Vagina (tissue), 2 donors: ENCODE data around the gene TIGD3. TPM values are rescaled to one million over a fixed set of nuclear protein-coding genes. Genes with fewer than 3 reads are reported as not detected.

ENCODE experiments used
- DNase-seq, 2 donors: peaks; one replicate each; pipeline ENCODE4 v3.0.0-alpha.2; 2017; ENCODE audit errors: extremely low spot score in 2 of 2
- H3K27ac ChIP-seq: fragments of 200-600 bp; sonication (generic); one replicate; pipeline ENCODE4 v1.5.1; 2019
- H3K27me3 ChIP-seq: fragments of 200-600 bp; sonication (generic); one replicate; pipeline ENCODE4 v1.5.1; 2019
- H3K36me3 ChIP-seq, 2 donors: fragments of 200-600 bp; sonication (generic); one replicate each; pipeline ENCODE4 v1.5.1; 2017 to 2019
- H3K4me1 ChIP-seq: fragments of 200-600 bp; sonication (generic); one replicate; pipeline ENCODE4 v1.5.1; 2019
- H3K4me3 ChIP-seq, 2 donors: fragments of 200-600 bp; sonication (generic); 1 replicate in 1 of 2; 2 replicates in 1 of 2; pipeline ENCODE4 v1.5.1; 2016 to 2019
- H3K9me3 ChIP-seq: fragments of 200-600 bp; sonication (generic); one replicate; pipeline ENCODE4 v1.5.1; 2019
- CTCF ChIP-seq, 3 experiments: fragments of 450-650 bp in 2 of 3; fragments of 200-600 bp in 1 of 3; sonication (generic) in 1 of 3; IDR thresholded peaks; one replicate each; pipeline ENCODE4 v1.5.1; 2017 to 2019; ENCODE audit warnings: antibody characterized with exemption in 3 of 3, mild to moderate bottlenecking in 2 of 3, moderate library complexity in 2 of 3
- POLR2A ChIP-seq, 2 donors: fragments of 450-650 bp; IDR thresholded peaks; one replicate each; pipeline ENCODE4 v1.6.1; 2017; ENCODE audit warnings: antibody characterized with exemption in 2 of 2, mild to moderate bottlenecking in 2 of 2, moderate library complexity in 2 of 2
- POLR2AphosphoS5 ChIP-seq, 2 donors: sonication (generic); formaldehyde crosslinking; IDR thresholded peaks; one replicate each; pipeline ENCODE4 v1.9.0; 2017; ENCODE audit warnings: antibody characterized with exemption in 2 of 2, mild to moderate bottlenecking in 2 of 2, low read depth in 1 of 2; ENCODE audit not compliant: insufficient read depth in 1 of 2
- intact Hi-C: fragments of 100-400 bp; cut with DNase I; formaldehyde crosslinking; loops from one replicate; pipeline ENCODE4 v1.15.1; 2023
- total RNA-seq: library from RNA; depleted of rRNA; stranded (reverse); fragments of >200 nt; gene quantifications from one replicate; pipeline ENCODE4 v1.2.3, GENCODE V29; 2016

The TIGD3 gene
- total RNA-seq, 1 donor from 2014 or later: not detected

- DNase-seq: no peak
- H3K4me1 ChIP-seq: peaks cover 38% of the 10 kb centered on the region
- intact Hi-C loops: no loop called here
- no peak overlapping the region for H3K4me3 ChIP-seq
- no peak for TF ChIP-seq CTCF (IDR thresholded peaks at IDR 0.05)
- TF ChIP-seq POLR2AphosphoS5 (IDR thresholded peaks at IDR 0.05; ENCODE audit: insufficient read depth in 1 of 2, low read depth in 1 of 2): no peak
- TF ChIP-seq POLR2A (IDR thresholded peaks at IDR 0.05): no peak
- H3K9me3 ChIP-seq: no peaks in the 10 kb centered on the region
- no peak overlapping the region for H3K27ac ChIP-seq
- H3K27me3 ChIP-seq: no peaks in the 10 kb centered on the region
- no peaks in the 10 kb centered on the region for H3K36me3 ChIP-seq
Measured at GRCh38 chr11:65309006-65309405, 45.5 kb upstream of the TIGD3 start.

- Histone ChIP-seq H3K36me3 (no peaks in the 10 kb centered on the region), H3K4me3 (no peak overlapping the region), H3K4me1 (peaks cover 45% of the 10 kb centered on the region), H3K9me3 (no peaks in the 10 kb centered on the region), H3K27me3 (no peaks in the 10 kb centered on the region), H3K27ac (no peak overlapping the region)
- no peak for DNase-seq
- intact Hi-C loops: no loop called here
- no peak for TF ChIP-seq POLR2AphosphoS5 (IDR thresholded peaks at IDR 0.05; ENCODE audit: insufficient read depth in 1 of 2, low read depth in 1 of 2)
- TF ChIP-seq POLR2A (IDR thresholded peaks at IDR 0.05): no peak
- TF ChIP-seq CTCF (IDR thresholded peaks at IDR 0.05): no peak
Measured at GRCh38 chr11:65310215-65310614, 44.3 kb upstream of the TIGD3 start.

- Histone ChIP-seq H3K27me3 (no peaks in the 10 kb centered on the region), H3K4me3 (no peak overlapping the region), H3K36me3 (no peaks in the 10 kb centered on the region), H3K9me3 (no peaks in the 10 kb centered on the region), H3K27ac (no peak overlapping the region), H3K4me1 (peaks cover 49% of the 10 kb centered on the region)
- TF ChIP-seq POLR2AphosphoS5 (IDR thresholded peaks at IDR 0.05; ENCODE audit: insufficient read depth in 1 of 2, low read depth in 1 of 2) (no peak), CTCF (IDR thresholded peaks at IDR 0.05) (no peak)
- no peak for DNase-seq
- intact Hi-C loops: no loop called here
Measured at GRCh38 chr11:65310736-65311135, 43.8 kb upstream of the TIGD3 start.

GRCh38 chr11:65311170-65311678 is 43.3 kb upstream of the TIGD3 start:
- intact Hi-C loops: no loop called here
- no peak overlapping the region for H3K4me3 ChIP-seq
- DNase-seq: no peak
- peaks cover 54% of the 10 kb centered on the region for H3K4me1 ChIP-seq
- H3K36me3 ChIP-seq: no peaks in the 10 kb centered on the region
- no peaks in the 10 kb centered on the region for H3K9me3 ChIP-seq
- H3K27me3 ChIP-seq: no peaks in the 10 kb centered on the region
- no peak overlapping the region for H3K27ac ChIP-seq
- TF ChIP-seq CTCF (IDR thresholded peaks at IDR 0.05) (no peak), POLR2AphosphoS5 (IDR thresholded peaks at IDR 0.05; ENCODE audit: insufficient read depth in 1 of 2, low read depth in 1 of 2) (no peak), POLR2A (IDR thresholded peaks at IDR 0.05) (no peak)

- Histone ChIP-seq H3K4me1 (peaks cover 76% of the 10 kb centered on the region), H3K27ac (peak within 1 kb of the TSS; percentile 90), H3K4me3 (peak within 1 kb of the TSS; percentile 89 to 94), H3K9me3 (no peaks in the 10 kb centered on the region), H3K27me3 (no peaks in the 10 kb centered on the region), H3K36me3 (no peaks in the 10 kb centered on the region)
- intact Hi-C loops: no loop called here
- TF ChIP-seq POLR2A (IDR thresholded peaks at IDR 0.05) (peak in 1 of 2 donors; percentile 87), POLR2AphosphoS5 (IDR thresholded peaks at IDR 0.05; ENCODE audit: insufficient read depth in 1 of 2, low read depth in 1 of 2) (peak in 1 of 2 donors; percentile 86), CTCF (IDR thresholded peaks at IDR 0.05) (peak in 1 of 3 experiments; percentile 16)
- DNase-seq: no peak
Measured at GRCh38 chr11:65314501-65315203, 39.9 kb upstream of the TIGD3 start, which contains the start of gene CDC42EP2. Gene CDC42EP2 (plus strand): TSS chr11:65314866. CDS start chr11:65320899, 6,033 bp downstream.
